Kidney (tissue), 14 donors: ENCODE measurements around the gene NUP214. TPM values are rescaled to one million over a fixed set of nuclear protein-coding genes. Genes with fewer than 3 reads are reported as not detected.

Source experiments
- DNase-seq, 5 donors: peaks; one replicate each; pipeline ENCODE4 v3.0.0-alpha.2; 2013 to 2020
- FAIRE-seq: peaks from 2 replicates; lab custom pipeline; 2012; peaks lifted over from hg19 to GRCh38; lab: Jason Lieb, UNC
- H3K27ac ChIP-seq, 2 donors: one replicate each; pipeline ENCODE4 v1.7.0; 2013; ENCODE audit warnings: low read depth in 2 of 2, low read length in 2 of 2, inconsistent platforms in 1 of 2
- H3K27me3 ChIP-seq: one replicate; pipeline ENCODE4 v1.7.1; 2013; ENCODE audit warnings: low read length, inconsistent platforms; ENCODE audit not compliant: control insufficient read depth, insufficient read depth
- H3K36me3 ChIP-seq, 3 donors: one replicate each; pipeline versions ENCODE4 v1.7.0 to v1.7.1; 2013; ENCODE audit warnings: low read length in 3 of 3, control low read depth in 1 of 3, inconsistent platforms in 1 of 3; ENCODE audit not compliant: insufficient read depth in 3 of 3, control insufficient read depth in 2 of 3
- H3K4me1 ChIP-seq, 3 donors: one replicate each; pipeline versions ENCODE4 v1.7.0 to v1.7.1; 2013; ENCODE audit warnings: low read length in 3 of 3, inconsistent platforms in 1 of 3, low read depth in 1 of 3; ENCODE audit not compliant: control insufficient read depth in 2 of 3, insufficient read depth in 2 of 3
- H3K4me3 ChIP-seq, 3 donors: one replicate each; pipeline versions ENCODE4 v1.7.0 to v1.8.1; 2013; ENCODE audit warnings: low read length in 3 of 3, control low read depth in 1 of 3, inconsistent platforms in 1 of 3
- H3K9ac ChIP-seq, 3 donors: one replicate each; pipeline versions ENCODE4 v1.7.0 to v1.7.1; 2013; ENCODE audit warnings: low read length in 3 of 3, control low read depth in 1 of 3, inconsistent platforms in 1 of 3
- H3K9me3 ChIP-seq, 3 donors: one replicate each; pipeline versions ENCODE4 v1.7.0 to v1.7.1; 2013; ENCODE audit warnings: low read length in 3 of 3, control low read depth in 1 of 3, inconsistent platforms in 1 of 3; ENCODE audit not compliant: control insufficient read depth in 2 of 3, insufficient read depth in 1 of 3
- CTCF ChIP-seq: IDR thresholded peaks from 3 replicates; pipeline ENCODE4 v1.5.1; 2012; ENCODE audit warnings: mild to moderate bottlenecking, moderate library complexity, borderline replicate concordance; ENCODE audit not compliant: insufficient read depth; ENCODE audit errors: extremely low read depth
- intact Hi-C: fragments of 100-400 bp; cut with DNase I; formaldehyde crosslinking; loops from one replicate; pipeline ENCODE4 v1.11.1; 2022
- polyA plus RNA-seq: library from polyadenylated mRNA; stranded (reverse); fragments of 350-450 nt; fragmentation: Illumina TruSeq; extraction: RNeasy Lipid Tissue Mini Kit (QIAGEN cat#74804); gene quantifications from one replicate; pipeline ENCODE4 v1.2.3, GENCODE V29; 2014; ENCODE audit warnings: low read depth, low replicate concordance; ENCODE audit not compliant: insufficient read depth
- total RNA-seq: library from RNA; stranded (reverse); fragmentation: NEBNext Ultra II Directional; extraction: Animal tissue kit (Norgen Biotek cat#: 25700); gene quantifications from one replicate; pipeline ENCODE4 v1.2.1, GENCODE V29; 2021
- donor health status: control.
- donor health status: control.
- donor health status: control.
- donor health status: control.
- donor health status: control.
- donor health status: DM: yes; HTN: yes; CAD: no.
- donor health status: Normal renal cell carcinoma (clear cell type).

NUP214 gene
- total and polyA plus RNA-seq, 2 donors from 2014 or later, result 28.4 to 75.3 TPM

- Histone ChIP-seq H3K4me3 (no peak overlapping the region), H3K4me1 (peaks cover 2 to 15% (median 8%) of the 10 kb centered on the region in 3 donors), H3K27me3 (no peaks in the 10 kb centered on the region), H3K36me3 (peaks cover 0 to 5% (median 0%) of the 10 kb centered on the region in 3 donors), H3K9ac (no peak overlapping the region), H3K9me3 (no peaks in the 10 kb centered on the region), H3K27ac (no peak overlapping the region)
- TF ChIP-seq CTCF, result no peak
- no peak for FAIRE-seq
- DNase-seq, result peak in 2 of 5 donors; percentile 53 to 87
- intact Hi-C loops, result no loop called here
These were observed 30.8 kb upstream of the NUP214 start for GRCh38 chr9:131094622-131095021.

- no peak overlapping the region for H3K9ac ChIP-seq
- no peak for FAIRE-seq
- intact Hi-C loops, result no loop called here
These were observed 29.6 kb upstream of the NUP214 start for GRCh38 chr9:131095666-131096268.

GRCh38 chr9:131096269-131097125 is 28.9 kb upstream of the NUP214 start, which contains the start of gene AIF1L:
Gene AIF1L (plus strand): TSS chr9:131096531. CDS start chr9:131096630, 99 bp downstream.
- peaks cover 2 to 27% (median 17%) of the 10 kb centered on the region in 3 donors for H3K4me1 ChIP-seq
- no peaks in the 10 kb centered on the region for H3K9me3 ChIP-seq
- DNase-seq, result peak; percentile 89 to 93 (median 93)
- H3K4me3 ChIP-seq, result peak within 1 kb of the TSS; percentile 43 to 68 (median 57)
- H3K36me3 ChIP-seq, result peaks cover 0 to 5% (median 0%) of the 10 kb centered on the region in 3 donors
- intact Hi-C loops, result no loop called here
- H3K27me3 ChIP-seq, result no peaks in the 10 kb centered on the region
- H3K9ac ChIP-seq, result peak within 1 kb of the TSS; percentile 44 to 81 (median 59)
- TF ChIP-seq CTCF, result peak; percentile 15
- FAIRE-seq, result no peak
- peak within 1 kb of the TSS; percentile 87 for H3K27ac ChIP-seq

More at GRCh38 chr9:131095666-131096268, 29.6 kb upstream of the NUP214 start:
- Histone ChIP-seq H3K27ac (peak overlapping the region; percentile 41 to 65), H3K4me3 (peak overlapping the region in 2 of 3 donors; percentile 33 to 58), H3K27me3 (no peaks in the 10 kb centered on the region), H3K4me1 (peaks cover 2 to 22% (median 12%) of the 10 kb centered on the region in 3 donors), H3K9me3 (no peaks in the 10 kb centered on the region), H3K36me3 (peaks cover 0 to 5% (median 0%) of the 10 kb centered on the region in 3 donors)
- no peak for TF ChIP-seq CTCF
- no peak for DNase-seq
